OCI-LY7 (cell line): ENCODE data around the gene SUPT4H1. TPM values are rescaled to one million over a fixed set of nuclear protein-coding genes. Genes with fewer than 3 reads are reported as not detected.

ENCODE experiments used
- BruUV-seq: library from RNA; stranded (reverse); fragments of 400-500 nt; replicated peaks from 2 replicates; lab custom pipeline; 2021; lab: Mats Ljungman, UMichigan
- CTCF ChIA-PET: fragments of 300-600 bp; sonication (Branson Sonifier 250); formaldehyde crosslinking; loops from one replicate; lab custom pipeline; 2022; ENCODE audit warnings: antibody characterized with exemption; ENCODE audit not compliant: unreplicated experiment; lab: Charles Lee
- POLR2A ChIA-PET: fragments of 300-600 bp; sonication (Branson Sonifier 250); formaldehyde crosslinking; loops from one replicate; lab custom pipeline; 2022; ENCODE audit warnings: antibody characterized with exemption; lab: Charles Lee
- DNase-seq: peaks from one replicate; pipeline ENCODE4 v3.0.0-alpha.2; 2015; ENCODE audit warnings: low spot score
- H2AFZ ChIP-seq: fragments of 200-600 bp; sonication (generic), shearing (Covaris generic); 2 replicates; pipeline ENCODE4 v1.6.1; 2014; ENCODE audit warnings: mild to moderate bottlenecking, antibody characterized with exemption, low read length, moderate library complexity
- H3K27ac ChIP-seq: fragments of 200-600 bp; sonication (generic); 2 replicates; pipeline ENCODE4 v1.5.1; 2014; ENCODE audit warnings: mixed run types, low read depth, mild to moderate bottlenecking, moderate library complexity, low read length, inconsistent platforms; ENCODE audit not compliant: poor library complexity, severe bottlenecking
- H3K36me3 ChIP-seq: fragments of 200-600 bp; sonication (generic); 2 replicates; pipeline ENCODE4 v1.6.1; 2014; ENCODE audit warnings: mild to moderate bottlenecking, antibody characterized with exemption, low read length, moderate library complexity, mixed read lengths; ENCODE audit not compliant: insufficient read depth
- H3K4me1 ChIP-seq: fragments of 200-600 bp; sonication (generic); 2 replicates; pipeline ENCODE4 v1.5.1; 2014; ENCODE audit warnings: mild to moderate bottlenecking, low read length; ENCODE audit not compliant: insufficient read depth, poor library complexity, severe bottlenecking
- H3K4me2 ChIP-seq: fragments of 200-600 bp; sonication (generic); 2 replicates; pipeline ENCODE4 v1.6.1; 2014; ENCODE audit warnings: mild to moderate bottlenecking, low read length
- H3K4me3 ChIP-seq: fragments of 200-600 bp; sonication (generic); 2 replicates; pipeline ENCODE4 v1.5.1; 2014; ENCODE audit warnings: mild to moderate bottlenecking, low read depth, low read length; ENCODE audit not compliant: poor library complexity, severe bottlenecking
- H3K79me2 ChIP-seq: fragments of 200-600 bp; sonication (generic); 2 replicates; pipeline ENCODE4 v1.6.1; 2016; ENCODE audit warnings: low read depth, mild to moderate bottlenecking, low read length, moderate library complexity, mixed read lengths; ENCODE audit not compliant: insufficient read depth
- H3K9me2 ChIP-seq: fragments of 200-600 bp; sonication (generic); 2 replicates; pipeline ENCODE4 v1.6.1; 2016; ENCODE audit warnings: mild to moderate bottlenecking, low read length, mixed read lengths; ENCODE audit not compliant: insufficient read depth
- H3K9me3 ChIP-seq: fragments of 200-600 bp; sonication (generic); 2 replicates; pipeline ENCODE4 v1.6.1; 2014; ENCODE audit warnings: mild to moderate bottlenecking, mixed run types, low read length, mixed read lengths
- H4K20me1 ChIP-seq: fragments of 200-600 bp; sonication (generic); 2 replicates; pipeline ENCODE4 v1.6.1; 2014; ENCODE audit warnings: mild to moderate bottlenecking, antibody characterized with exemption, low read length, moderate library complexity, mixed read lengths; ENCODE audit not compliant: insufficient read depth
- CTCF ChIP-seq: fragments of 200-600 bp; sonication (generic); conservative IDR thresholded peaks from 2 replicates; pipeline ENCODE4 v1.5.1; 2014; ENCODE audit warnings: mild to moderate bottlenecking, antibody characterized with exemption, low read length, moderate library complexity, mixed read lengths
- EZH2phosphoT487 ChIP-seq: fragments of 200-600 bp; sonication (generic); IDR thresholded peaks from 2 replicates; pipeline ENCODE4 v1.6.1; 2018; ENCODE audit warnings: low read depth, borderline replicate concordance, mild to moderate bottlenecking, mixed run types, antibody characterized with exemption, low read length, moderate library complexity, mixed read lengths
- intact Hi-C: fragments of 100-400 bp; cut with micrococcal nuclease; formaldehyde crosslinking; loops from one replicate; pipeline ENCODE4 v1.10.0; 2022; ENCODE audit not compliant: unreplicated experiment
- total RNA-seq, 2 experiments: library from RNA; depleted of rRNA in 1 of 2; stranded (reverse); fragments of >200 nt in 1 of 2; shearing (Covaris generic) in 1 of 2; gene quantifications; 2 replicates each; pipeline ENCODE4 v1.2.3, GENCODE V29; 2014 to 2022

SUPT4H1 gene
- total RNA-seq, 2 experiments from 2014 or later = 56.5 to 65.5 TPM

GRCh38 chr17:58327363-58328194, 24.4 kb downstream of the SUPT4H1 start:
- Histone ChIP-seq H3K79me2 (peaks cover 15% of the 10 kb centered on the region), H3K9me2 (no peaks in the 10 kb centered on the region), H3K4me3 (no peak overlapping the region), H3K4me1 (peaks cover 41% of the 10 kb centered on the region), H3K4me2 (peak overlapping the region; percentile 92), H3K27ac (peak overlapping the region; percentile 99), H3K9me3 (no peaks in the 10 kb centered on the region), H2AFZ (no peak overlapping the region), H3K36me3 (peaks cover 28% of the 10 kb centered on the region), H4K20me1 (0 out of 2 replicates have a peak, but pooled peaks cover 6% of the 10 kb centered on the region)
- CTCF ChIA-PET = interaction anchor here (0.9 to 1.7 kb wide), 4 partner anchors 10 to 17 kb away, joined by 4 to 7 read pairs (median 6); no protein-coding TSS in a partner anchor
- intact Hi-C loops = loop anchor here (1.0 to 2.0 kb wide), 2 partner anchors 17 to 89 kb away; partner anchors contain the start of gene RNF43
- DNase-seq = peak; percentile 70
- TF ChIP-seq EZH2phosphoT487 (no peak), CTCF (no peak)
- no TSS peak for BruUV-seq
- POLR2A ChIA-PET = interaction anchor here (0.8 to 1.8 kb wide), 5 partner anchors 10 to 17 kb away, joined by 3 to 23 read pairs (median 9); no protein-coding TSS in a partner anchor

GRCh38 chr17:58326609-58327362, 25.2 kb downstream of the SUPT4H1 start:
- peaks cover 10% of the 10 kb centered on the region for H3K79me2 ChIP-seq
- no peaks in the 10 kb centered on the region for H3K9me3 ChIP-seq
- POLR2A ChIA-PET = interaction anchor here (1.3 to 1.8 kb wide), 5 partner anchors 9 to 18 kb away, joined by 4 to 23 read pairs (median 9); no protein-coding TSS in a partner anchor
- DNase-seq = peak; percentile 47
- TF ChIP-seq EZH2phosphoT487 = no peak
- TF ChIP-seq CTCF = no peak
- CTCF ChIA-PET = interaction anchor here (1.6 to 1.7 kb wide), 2 partner anchors 9 to 18 kb away, joined by 6 to 7 read pairs; no protein-coding TSS in a partner anchor
- no peaks in the 10 kb centered on the region for H3K9me2 ChIP-seq
- H3K4me2 ChIP-seq = peak overlapping the region; percentile 92; the same call in 1 of the 2 replicates
- BruUV-seq = no TSS peak
- H4K20me1 ChIP-seq = 0 out of 2 replicates have a peak, but pooled peaks cover 2% of the 10 kb centered on the region
- peaks cover 41% of the 10 kb centered on the region for H3K4me1 ChIP-seq
- peaks cover 22% of the 10 kb centered on the region for H3K36me3 ChIP-seq
- H3K4me3 ChIP-seq = no peak overlapping the region
- H3K27ac ChIP-seq = peak overlapping the region; percentile 16
- intact Hi-C loops = no loop called here
- H2AFZ ChIP-seq = no peak overlapping the region
